ENCODE measurements around the gene BCAR3.
A peak's percentile ranks its signal among the peaks of the same experiment; 100 is the strongest.

Gene BCAR3

GRCh38 chr1:93681101-93681988 is at the start of gene BCAR3:
Gene BCAR3, minus strand, starts transcription at chr1:93681837. Its CDS starts 6,907 bp downstream, at chr1:93674930.
- peak; percentile 56 for DNase-seq (ENCODE audit: low spot score)

GRCh38 chr1:93730621-93731020 is 49.0 kb upstream of the BCAR3 start:
- no peak for FAIRE-seq

More at GRCh38 chr1:93681101-93681988, at the start of gene BCAR3:
- FAIRE-seq: no peak

GRCh38 chr1:93729906-93730305 is 48.3 kb upstream of the BCAR3 start:
- no peak for FAIRE-seq
- no peak for DNase-seq (ENCODE audit: low spot score)

More at GRCh38 chr1:93730621-93731020, 49.0 kb upstream of the BCAR3 start:
- DNase-seq (ENCODE audit: low spot score): no peak

- FAIRE-seq: no peak
- DNase-seq (ENCODE audit: low spot score): no peak
Observed at GRCh38 chr1:93729502-93729901, 47.9 kb upstream of the BCAR3 start.

GRCh38 chr1:93728480-93729131 is 47.0 kb upstream of the BCAR3 start:
- FAIRE-seq: no peak

GRCh38 chr1:93723733-93724270 is 42.2 kb upstream of the BCAR3 start:
- DNase-seq (ENCODE audit: low spot score) (no peak), FAIRE-seq (no peak)

More at GRCh38 chr1:93728480-93729131, 47.0 kb upstream of the BCAR3 start:
- no peak for DNase-seq (ENCODE audit: low spot score)

- DNase-seq (ENCODE audit: low spot score): no peak
- FAIRE-seq: no peak
Observed at GRCh38 chr1:93723110-93723509, 41.5 kb upstream of the BCAR3 start.

GRCh38 chr1:93722081-93723031 is 40.7 kb upstream of the BCAR3 start:
- FAIRE-seq (no peak), DNase-seq (ENCODE audit: low spot score) (no peak)

GRCh38 chr1:93720956-93721626 is 39.5 kb upstream of the BCAR3 start:
- FAIRE-seq: no peak
- DNase-seq (ENCODE audit: low spot score): no peak

GRCh38 chr1:93717640-93718039 is 36.0 kb upstream of the BCAR3 start:
- DNase-seq (ENCODE audit: low spot score) (no peak), FAIRE-seq (no peak)

GRCh38 chr1:93716941-93717368 is 35.3 kb upstream of the BCAR3 start:
- FAIRE-seq: no peak
- DNase-seq (ENCODE audit: low spot score): peak; percentile 54

- no peak for FAIRE-seq
- DNase-seq (ENCODE audit: low spot score): no peak
Observed at GRCh38 chr1:93716163-93716562, 34.5 kb upstream of the BCAR3 start.

GRCh38 chr1:93715529-93716126 is 34.0 kb upstream of the BCAR3 start:
- no peak for DNase-seq (ENCODE audit: low spot score)
- FAIRE-seq: no peak

- no peak for FAIRE-seq
Observed at GRCh38 chr1:93714356-93714755, 32.7 kb upstream of the BCAR3 start.

GRCh38 chr1:93713341-93713740 is 31.7 kb upstream of the BCAR3 start:
- FAIRE-seq (no peak), DNase-seq (ENCODE audit: low spot score) (no peak)

More at GRCh38 chr1:93714356-93714755, 32.7 kb upstream of the BCAR3 start:
- no peak for DNase-seq (ENCODE audit: low spot score)

GRCh38 chr1:93712741-93713140 is 31.1 kb upstream of the BCAR3 start:
- FAIRE-seq: no peak
- no peak for DNase-seq (ENCODE audit: low spot score)

GRCh38 chr1:93710499-93711453 is 29.1 kb upstream of the BCAR3 start:
- DNase-seq (ENCODE audit: low spot score) (no peak), FAIRE-seq (no peak)

GRCh38 chr1:93708734-93709481 is 27.3 kb upstream of the BCAR3 start:
- FAIRE-seq (no peak), DNase-seq (ENCODE audit: low spot score) (no peak)
